HG02642 (cell line): ENCODE results near the gene PTF1A.

Experiments used
- ATAC-seq: cut with Tn5 transposase; IDR thresholded peaks from one replicate; pipeline ENCODE4 v1.9.1; 2021; ENCODE audit warnings: mild to moderate bottlenecking; ENCODE audit not compliant: unreplicated experiment, poor library complexity

PTF1A gene

DNA sequence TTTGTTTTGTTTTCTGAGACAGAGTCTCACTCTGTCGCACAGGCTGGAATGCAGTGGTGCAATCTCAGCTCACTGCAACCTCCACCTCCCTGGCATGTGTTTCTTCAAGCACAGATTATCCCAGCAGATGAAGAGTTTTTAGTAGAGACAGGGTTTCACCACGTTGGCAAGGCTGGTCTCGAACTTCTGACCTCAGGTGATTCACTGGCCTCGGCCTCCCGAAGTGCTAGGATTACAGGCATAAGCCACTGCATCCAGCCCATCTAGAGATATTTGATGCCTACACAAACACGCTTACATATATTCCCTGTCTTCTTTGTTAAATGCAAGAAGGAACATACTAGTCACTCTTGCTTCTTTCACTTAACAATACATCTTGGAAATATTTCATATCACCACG lies 5.9 kb upstream of the PTF1A start:
- ATAC-seq = no peak

DNA sequence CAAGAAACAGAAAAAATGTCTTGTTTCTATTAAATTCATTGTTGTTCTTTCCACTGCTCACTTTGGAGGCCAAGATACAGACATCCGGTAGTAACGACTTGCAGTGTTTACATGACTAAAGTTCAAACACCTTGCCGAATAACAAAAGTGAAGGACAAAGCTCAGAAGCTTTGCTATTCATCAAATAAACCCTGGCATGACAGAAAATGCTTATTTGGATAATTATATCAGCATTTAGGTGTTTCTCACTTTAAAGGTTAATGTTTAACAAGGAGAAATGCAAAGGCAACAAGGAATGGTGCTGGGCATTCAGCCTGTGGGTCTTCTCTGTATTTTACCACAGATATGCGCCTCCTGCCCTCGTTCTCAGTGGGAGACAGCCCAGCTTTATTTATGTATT lies 5.4 kb upstream of the PTF1A start:
- ATAC-seq = no peak

- no peak for ATAC-seq
These were observed 5.0 kb upstream of the PTF1A start for GRCh38 chr10:23187155-23187554.

DNA sequence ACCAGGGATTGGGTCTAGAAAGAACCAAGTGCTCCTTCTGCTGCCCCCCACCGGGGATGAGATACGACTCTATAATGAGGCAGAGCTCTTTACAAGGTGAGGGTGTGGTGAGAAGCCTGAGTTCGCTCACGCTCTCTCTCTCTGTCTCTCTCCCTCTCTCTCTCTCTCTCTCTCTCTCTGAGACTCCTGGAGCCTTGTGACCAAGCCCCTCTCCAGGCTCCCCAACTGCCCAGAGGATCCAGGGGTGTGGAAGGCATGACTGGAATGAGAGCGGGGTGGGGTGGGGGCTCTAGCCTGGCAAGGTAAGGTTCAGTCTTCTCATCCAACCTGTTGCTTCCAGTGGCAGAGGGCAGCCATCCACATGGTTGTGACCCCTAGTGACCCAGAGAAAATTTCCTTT lies 3.1 kb upstream of the PTF1A start:
- no peak for ATAC-seq

DNA sequence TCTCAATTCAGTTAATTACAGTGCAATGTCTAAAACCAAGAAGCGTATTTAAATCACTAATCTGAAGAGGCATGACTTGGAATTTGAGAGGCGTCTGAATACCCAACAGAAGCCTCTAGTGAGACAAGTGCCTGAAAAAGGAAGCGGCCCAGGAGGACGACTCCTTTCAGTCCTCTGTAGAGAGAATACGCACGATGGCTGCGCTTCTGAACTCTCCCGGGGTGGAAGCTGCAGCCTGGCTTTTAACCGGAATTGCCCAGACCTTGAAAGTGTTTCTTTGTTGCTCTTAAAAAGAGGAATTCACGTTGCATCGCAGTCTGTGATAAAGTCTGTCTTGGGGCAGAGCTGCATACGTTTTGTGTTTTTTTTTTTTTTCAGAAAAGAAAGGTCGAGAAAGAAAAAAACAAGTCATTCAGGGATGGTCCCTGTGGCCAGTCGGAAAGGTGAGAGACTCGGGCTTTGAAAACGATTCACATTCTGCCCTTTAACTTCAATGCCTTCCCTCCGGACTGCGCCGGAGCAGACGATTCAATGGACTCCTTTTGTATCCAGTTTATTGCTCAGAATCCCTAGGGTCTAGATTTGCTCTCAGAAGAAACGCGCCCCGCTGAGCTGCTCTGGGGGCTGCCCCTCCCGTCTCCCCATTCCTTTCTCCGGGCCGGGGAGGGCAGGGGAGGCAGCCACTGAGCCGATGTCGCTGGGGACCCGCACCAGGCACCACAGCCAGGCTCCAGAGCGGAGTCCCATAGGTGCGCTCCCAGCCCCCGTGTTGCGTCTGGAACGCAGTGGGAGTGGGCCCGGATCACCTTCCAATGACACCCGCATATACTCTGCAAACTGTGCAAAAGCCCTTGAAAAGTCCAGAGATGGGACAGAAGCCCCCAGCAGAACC lies 994 bp upstream of the PTF1A start:
- no peak for ATAC-seq

GRCh38 chr10:23192712-23193434 lies 761 bp downstream of the PTF1A start:
- ATAC-seq = no peak

GRCh38 chr10:23193435-23194074 lies 1.4 kb downstream of the PTF1A start:
- ATAC-seq = no peak

DNA sequence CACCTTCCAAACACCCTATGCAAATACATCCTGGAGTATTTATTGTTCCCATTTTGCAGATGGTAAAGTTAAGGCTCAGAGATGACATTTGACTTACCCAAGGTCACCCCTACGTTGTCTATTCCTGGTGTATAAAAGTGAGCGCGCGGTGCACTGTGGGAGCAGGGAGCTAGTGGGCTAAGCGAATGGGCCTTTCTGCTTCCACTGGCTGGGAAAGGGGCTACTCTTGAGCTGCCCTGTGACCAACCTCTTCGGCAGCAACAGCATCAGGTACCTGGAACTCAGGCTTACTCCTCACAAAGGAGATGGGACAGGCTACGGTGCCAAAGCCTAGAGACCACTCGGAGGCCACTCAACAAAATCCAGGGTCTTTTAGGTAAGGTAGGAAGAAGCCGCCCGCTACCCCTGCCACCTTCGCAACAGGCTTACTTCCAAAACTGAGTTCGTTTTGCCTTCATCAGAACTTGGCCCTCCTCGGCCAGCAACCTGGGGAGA lies 2.4 kb downstream of the PTF1A start:
- no peak for ATAC-seq

DNA sequence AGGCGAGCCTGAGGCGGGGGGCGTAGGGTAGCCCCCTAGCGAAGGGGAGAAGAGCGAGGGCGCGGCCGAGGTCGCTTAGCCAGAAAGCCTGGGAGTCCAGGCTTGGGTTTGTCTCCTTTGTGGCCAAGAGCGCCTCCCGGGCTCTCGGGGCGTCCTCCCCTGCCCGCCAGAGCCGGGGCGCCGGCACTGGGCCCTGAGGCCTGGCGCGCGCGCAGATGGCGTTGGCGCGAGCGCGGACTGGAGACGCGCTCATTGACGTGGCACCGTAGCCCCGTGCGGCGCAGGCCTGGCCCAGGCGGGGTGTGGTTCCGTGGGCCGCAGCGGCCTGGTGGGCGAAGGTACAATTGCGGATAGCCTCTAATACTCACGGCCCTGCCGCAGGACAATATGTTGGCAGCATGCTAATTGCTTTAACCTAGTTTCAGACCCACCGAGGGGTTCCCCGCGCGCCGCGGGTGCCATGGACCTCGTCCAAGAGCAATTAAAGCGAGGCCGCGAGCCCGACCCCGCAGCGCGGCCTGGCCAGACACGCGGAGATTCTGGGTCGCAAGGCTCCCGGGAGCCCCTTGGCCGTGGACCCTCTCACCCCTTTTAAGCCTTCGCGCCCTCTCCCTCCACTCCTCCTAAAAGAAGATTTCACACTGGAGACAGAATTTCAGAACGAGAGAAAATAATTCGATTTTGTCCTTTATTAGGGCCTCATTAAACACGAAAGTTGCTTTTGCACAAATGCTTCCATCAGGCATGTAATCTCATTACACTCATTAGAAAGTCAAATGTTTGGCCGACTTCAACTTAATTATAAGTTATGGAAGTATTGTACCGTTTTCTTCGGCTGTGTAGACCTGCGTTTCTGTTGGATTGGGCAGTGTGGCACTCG lies 3.1 kb downstream of the PTF1A start:
- ATAC-seq = no peak

DNA sequence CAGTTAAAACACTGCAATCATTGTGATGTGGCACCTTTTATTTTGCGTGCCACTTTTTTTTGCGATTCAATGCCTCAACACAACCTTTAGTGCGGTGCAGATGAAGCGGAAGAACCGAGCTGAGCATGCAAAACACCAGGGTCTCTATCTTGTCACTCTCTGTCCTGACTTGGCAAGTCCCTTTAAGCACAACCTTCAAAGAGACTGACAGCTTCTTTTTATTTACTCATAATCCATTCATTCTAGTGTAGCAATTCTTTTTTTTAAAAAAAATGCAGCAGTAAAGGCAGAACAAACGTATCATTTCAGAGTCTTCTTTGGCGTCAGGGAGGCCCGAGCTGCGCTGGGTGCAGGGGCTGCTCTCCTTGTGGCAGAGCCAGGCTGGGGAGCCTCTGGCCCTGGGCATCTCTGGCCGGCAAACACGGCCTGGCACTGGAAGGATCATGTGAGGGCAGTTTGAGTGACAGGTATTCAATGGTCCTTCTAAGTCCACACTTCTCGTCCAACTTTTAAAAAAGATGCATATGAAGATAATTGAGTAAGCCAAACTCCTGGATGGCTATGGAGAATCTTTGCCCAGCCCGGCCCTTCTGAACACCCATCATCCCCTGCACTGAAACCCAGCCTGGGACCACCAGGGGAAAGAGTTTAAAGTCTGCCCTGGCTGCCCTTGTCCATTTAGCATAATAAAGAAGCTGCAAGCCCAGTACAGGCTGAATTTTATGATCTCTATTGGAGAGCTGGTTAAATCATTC lies 3.9 kb downstream of the PTF1A start:
- ATAC-seq = no peak

DNA sequence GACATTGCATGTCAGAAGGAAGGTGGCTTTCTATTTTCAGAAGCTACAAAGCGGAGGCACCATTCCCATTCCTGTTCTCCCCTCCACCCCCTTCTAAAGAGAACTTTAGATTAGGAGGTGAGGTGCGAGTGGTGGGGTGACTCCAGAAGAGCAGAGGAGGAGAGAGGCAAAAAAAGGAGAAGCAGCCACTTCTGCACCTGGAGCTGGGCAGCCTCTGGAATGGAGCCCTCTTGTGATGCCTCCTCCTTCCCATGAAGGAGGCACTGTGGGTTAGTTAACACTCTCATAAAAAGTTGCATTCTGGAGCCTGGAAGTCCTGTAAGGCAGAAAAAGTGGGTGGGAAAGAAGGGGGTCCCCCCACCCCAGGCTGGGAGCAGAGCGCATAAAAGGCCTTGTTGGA lies 4.8 kb downstream of the PTF1A start:
- no peak for ATAC-seq

- ATAC-seq = no peak
These were observed 5.3 kb downstream of the PTF1A start for GRCh38 chr10:23197416-23197861.

DNA sequence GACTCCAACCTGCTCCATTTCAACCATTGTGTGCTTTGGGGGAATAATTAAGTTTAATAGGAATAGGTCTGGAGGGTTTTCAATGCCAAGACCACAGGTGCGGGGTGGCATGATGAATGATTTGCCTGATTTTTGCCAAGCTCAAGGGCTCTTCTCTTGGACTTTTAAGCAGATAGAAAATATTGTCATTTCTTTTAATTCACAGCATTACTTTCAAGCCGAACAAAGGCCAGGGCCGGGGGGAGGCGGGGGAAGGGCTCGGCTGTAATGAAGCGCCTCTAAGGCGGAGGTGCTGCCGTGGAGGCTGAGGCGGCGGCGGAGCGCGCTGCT lies 6.5 kb downstream of the PTF1A start:
- no peak for ATAC-seq

GRCh38 chr10:23198940-23199767 lies 7.0 kb downstream of the PTF1A start:
- ATAC-seq = no peak

- ATAC-seq = no peak
These were observed 7.8 kb downstream of the PTF1A start for GRCh38 chr10:23199768-23200511.

DNA sequence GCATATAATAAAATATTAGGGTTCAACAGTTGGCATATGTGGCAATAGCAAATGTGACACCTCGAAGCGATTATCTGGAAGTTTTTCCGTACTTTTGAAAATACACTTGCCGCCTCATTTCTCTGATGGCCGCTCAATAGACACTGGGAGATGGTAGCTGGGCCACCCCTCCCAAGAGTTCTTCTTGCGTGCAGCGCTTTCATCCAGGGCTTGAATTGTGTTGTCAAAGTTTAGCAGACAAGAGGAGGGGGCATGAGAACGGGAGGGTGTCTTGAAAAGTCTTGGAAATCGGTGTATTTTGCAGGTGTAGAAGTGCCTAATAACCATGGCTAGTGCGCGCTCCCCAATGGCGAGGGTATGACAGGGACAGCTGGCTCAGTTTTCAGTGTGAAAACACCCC lies 8.5 kb downstream of the PTF1A start:
- no peak for ATAC-seq

GRCh38 chr10:23200997-23201652 lies 9.0 kb downstream of the PTF1A start:
- no peak for ATAC-seq
